HG03378 (cell line): ENCODE results near the gene STK39.

Experiments
- ATAC-seq: cut with Tn5 transposase; IDR thresholded peaks from one replicate; pipeline ENCODE4 v1.9.1; 2021; ENCODE audit warnings: mild to moderate bottlenecking, moderate library complexity; ENCODE audit not compliant: unreplicated experiment

The STK39 gene

GRCh38 chr2:168058675-168059074 lies 188.7 kb downstream of the STK39 start:
- no peak for ATAC-seq

- no peak for ATAC-seq
Observed at GRCh38 chr2:168056242-168056787, 191.1 kb downstream of the STK39 start.

- no peak for ATAC-seq
Observed at GRCh38 chr2:168054657-168055056, 192.7 kb downstream of the STK39 start.

- ATAC-seq: no peak
Observed at GRCh38 chr2:168053676-168054075, 193.7 kb downstream of the STK39 start.

- ATAC-seq: no peak
Observed at GRCh38 chr2:168052773-168053172, 194.6 kb downstream of the STK39 start.

GRCh38 chr2:168050377-168050776 lies 197.0 kb downstream of the STK39 start:
- ATAC-seq: no peak

GRCh38 chr2:168049609-168050008 lies 197.8 kb downstream of the STK39 start:
- no peak for ATAC-seq

- ATAC-seq: no peak
Observed at GRCh38 chr2:168047091-168047690, 200.2 kb downstream of the STK39 start.

- no peak for ATAC-seq
Observed at GRCh38 chr2:168044579-168044978, 202.8 kb downstream of the STK39 start.

- ATAC-seq: no peak
Observed at GRCh38 chr2:168044176-168044575, 203.2 kb downstream of the STK39 start.

- peak; percentile 99 for ATAC-seq
Observed at GRCh38 chr2:168042127-168042824, 205.1 kb downstream of the STK39 start.

GRCh38 chr2:168039881-168040280 lies 207.5 kb downstream of the STK39 start:
- ATAC-seq: no peak

- ATAC-seq: no peak
Observed at GRCh38 chr2:168037778-168038177, 209.6 kb downstream of the STK39 start.

GRCh38 chr2:168035458-168035857 lies 211.9 kb downstream of the STK39 start:
- ATAC-seq: peak; percentile 64

GRCh38 chr2:168034616-168035015 lies 212.8 kb downstream of the STK39 start:
- no peak for ATAC-seq

- no peak for ATAC-seq
Observed at GRCh38 chr2:168033966-168034365, 213.4 kb downstream of the STK39 start.

GRCh38 chr2:168032091-168032490 lies 215.3 kb downstream of the STK39 start:
- ATAC-seq: no peak

- ATAC-seq: peak; percentile 91
Observed at GRCh38 chr2:168030862-168031624, 216.4 kb downstream of the STK39 start.

- ATAC-seq: no peak
Observed at GRCh38 chr2:168029071-168029470, 218.3 kb downstream of the STK39 start.

GRCh38 chr2:168028362-168028761 lies 219.0 kb downstream of the STK39 start:
- ATAC-seq: no peak

- no peak for ATAC-seq
Observed at GRCh38 chr2:168025487-168026202, 221.8 kb downstream of the STK39 start.
